ENCODE measurements around the gene NLK. TPM values are rescaled to one million over a fixed set of nuclear protein-coding genes. Genes with fewer than 3 reads are reported as not detected.

The NLK gene
- total and polyA plus RNA-seq, 10 of the 15 experiments (the other 5 are each of a cell fraction or from before 2014, with no cell fraction given), result 5.0 to 22.9 (median 15.0) TPM

DNA sequence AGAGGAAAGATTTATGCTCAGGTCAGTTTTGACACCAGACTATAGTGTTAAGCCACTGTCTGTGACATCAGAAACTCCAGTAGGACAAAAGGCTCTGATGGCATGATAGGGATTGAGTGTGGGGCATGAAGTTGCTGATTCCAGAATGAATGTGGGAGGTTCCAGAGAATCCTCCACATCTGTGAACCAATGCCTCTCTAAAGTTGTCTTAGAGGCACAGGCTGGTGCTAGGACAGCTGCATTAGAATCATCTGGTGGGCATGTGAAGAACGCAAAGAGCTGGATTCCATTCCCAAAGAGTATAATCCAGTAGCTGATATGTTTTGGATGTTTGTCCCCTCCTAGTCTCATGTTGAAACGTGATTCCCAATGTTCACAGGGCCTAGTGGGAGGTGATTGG, 32.1 kb upstream of the NLK start:
- Histone ChIP-seq H2AFZ (ENCODE audit: control insufficient read depth, low read depth, low read length) (no peak overlapping the region), H3K27me3 (replicated peaks in 1 of 2; ENCODE audit: control insufficient read depth in 2 of 2, insufficient read depth in 2 of 2, low read length in 1 of 2) (peaks cover 1 to 2% of the 10 kb centered on the region in 2 experiments; a peak in 1 of 4 replicates), H3K27ac (ENCODE audit: control insufficient read depth, insufficient read depth) (no peak overlapping the region), H3K9ac (ENCODE audit: control insufficient read depth, insufficient read depth, low read length) (no peak overlapping the region), H4K20me1 (ENCODE audit: control insufficient read depth, insufficient read depth) (no peaks in the 10 kb centered on the region), H3K4me2 (ENCODE audit: control insufficient read depth, insufficient read depth) (no peak overlapping the region), H3K9me3 (replicated peaks; ENCODE audit: control insufficient read depth, insufficient read depth, low read length) (no peaks in the 10 kb centered on the region), H3K4me1 (ENCODE audit: control insufficient read depth, insufficient read depth, low read length) (no peaks in the 10 kb centered on the region), H3K36me3 (ENCODE audit: control insufficient read depth in 2 of 2, insufficient read depth in 2 of 2, low read length in 1 of 2) (no peaks in the 10 kb centered on the region), H3K4me3 (no peak overlapping the region), H3K79me2 (ENCODE audit: control insufficient read depth, insufficient read depth, low read length) (no peaks in the 10 kb centered on the region)
- CTCF ChIA-PET, result no interaction called here
- whole genome bisulfite sequencing (ENCODE audit: insufficient coverage, insufficient replicate concordance, low lambda C conversion rate, missing lambda C conversion rate), result 18% methylated on average over 2 of the region's 2 CpGs
- intact Hi-C loops (cut with micrococcal nuclease; ENCODE audit: unreplicated experiment), result no loop called here
- TF ChIP-seq CBX3 (IDR thresholded peaks at IDR 0.05; ENCODE audit: borderline replicate concordance, low read depth), result no peak
- no peak for TF ChIP-seq EP300 (IDR thresholded peaks at IDR 0.05; ENCODE audit: borderline replicate concordance in 1 of 2, control insufficient read depth in 1 of 2, low read depth in 2 of 2, low read length in 2 of 2)
- TF ChIP-seq, protein P1, sequence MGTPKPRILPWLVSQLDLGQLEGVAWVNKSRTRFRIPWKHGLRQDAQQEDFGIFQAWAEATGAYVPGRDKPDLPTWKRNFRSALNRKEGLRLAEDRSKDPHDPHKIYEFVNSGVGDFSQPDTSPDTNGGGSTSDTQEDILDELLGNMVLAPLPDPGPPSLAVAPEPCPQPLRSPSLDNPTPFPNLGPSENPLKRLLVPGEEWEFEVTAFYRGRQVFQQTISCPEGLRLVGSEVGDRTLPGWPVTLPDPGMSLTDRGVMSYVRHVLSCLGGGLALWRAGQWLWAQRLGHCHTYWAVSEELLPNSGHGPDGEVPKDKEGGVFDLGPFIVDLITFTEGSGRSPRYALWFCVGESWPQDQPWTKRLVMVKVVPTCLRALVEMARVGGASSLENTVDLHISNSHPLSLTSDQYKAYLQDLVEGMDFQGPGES (IDR thresholded peaks at IDR 0.05), result no peak
- TF ChIP-seq, protein P2, sequence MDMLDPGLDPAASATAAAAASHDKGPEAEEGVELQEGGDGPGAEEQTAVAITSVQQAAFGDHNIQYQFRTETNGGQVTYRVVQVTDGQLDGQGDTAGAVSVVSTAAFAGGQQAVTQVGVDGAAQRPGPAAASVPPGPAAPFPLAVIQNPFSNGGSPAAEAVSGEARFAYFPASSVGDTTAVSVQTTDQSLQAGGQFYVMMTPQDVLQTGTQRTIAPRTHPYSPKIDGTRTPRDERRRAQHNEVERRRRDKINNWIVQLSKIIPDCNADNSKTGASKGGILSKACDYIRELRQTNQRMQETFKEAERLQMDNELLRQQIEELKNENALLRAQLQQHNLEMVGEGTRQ (IDR thresholded peaks at IDR 0.05; ENCODE audit: borderline replicate concordance, low read depth, low read length), result no peak
- TF ChIP-seq STAT1 (conservative IDR thresholded peaks at IDR 0.05), result no peak
- TF ChIP-seq DPF2 (IDR thresholded peaks at IDR 0.05), result no peak
- no peak for TF ChIP-seq BCL11A (IDR thresholded peaks at IDR 0.05; ENCODE audit: low read depth, low read length)
- no peak for TF ChIP-seq SUPT20H (IDR thresholded peaks at IDR 0.05; ENCODE audit: borderline replicate concordance, control insufficient read depth, low read depth, low read length)
- no peak for TF ChIP-seq TCF12 (IDR thresholded peaks at IDR 0.05; ENCODE audit: low read depth, low read length)
- no peak for TF ChIP-seq NR2C1 (IDR thresholded peaks at IDR 0.05)
- no peak for TF ChIP-seq RFX5 (IDR thresholded peaks at IDR 0.05; ENCODE audit: low read depth, low read length)
- POLR2A ChIA-PET, result no interaction called here
- no TSS peak for BruUV-seq (replicated peaks)
- SMC1A ChIA-PET (ENCODE audit: uncharacterized antibody, unreplicated experiment), result no interaction called here
- DNase-seq (ENCODE audit: low read depth, low spot score) (no peak), ATAC-seq (no peak), FAIRE-seq (no peak)
- RAD21 ChIA-PET (ENCODE audit: unreplicated experiment), result interaction anchor here (0.7 kb wide), 1 partner anchor 223 kb away, joined by 3 read pairs; no protein-coding TSS in a partner anchor
- in situ Hi-C loops (cut with MboI), result no loop called here

Measured in GM12878 (cell line).